Endothelial cell of umbilical vein (primary cell): Measurements from ENCODE around the gene ADAMTS17. TPM values are rescaled to one million over a fixed set of nuclear protein-coding genes. Genes with fewer than 3 reads are reported as not detected.

Experiments used
- BruUV-seq: library from RNA; stranded (reverse); fragments of 400-500 nt; replicated peaks from 2 replicates; lab custom pipeline; 2021; lab: Mats Ljungman, UMichigan
- CTCF ChIA-PET: fragments of 300-600, 350-600 bp; sonication (Branson Sonifier 250); formaldehyde crosslinking; loops from one replicate; lab custom pipeline; 2021; ENCODE audit warnings: antibody characterized with exemption, inconsistent platforms; lab: Charles Lee
- POLR2A ChIA-PET: fragments of 300-600, 350-600 bp; sonication (Branson Sonifier 250); formaldehyde crosslinking; loops from one replicate; lab custom pipeline; 2021; ENCODE audit warnings: antibody characterized with exemption, inconsistent platforms; lab: Charles Lee
- DNase-seq: peaks from one replicate; pipeline ENCODE4 v3.0.0-alpha.2; 2011; ENCODE audit warnings: low read depth, low spot score
- FAIRE-seq: peaks from 2 replicates; lab custom pipeline; 2011; peaks lifted over from hg19 to GRCh38; lab: Jason Lieb, UNC
- H2AFZ ChIP-seq: 2 replicates; pipeline ENCODE4 v1.6.0; 2012; ENCODE audit warnings: low read depth, low read length, control low read depth, inconsistent platforms
- H3K27ac ChIP-seq: 2 replicates; pipeline ENCODE4 v1.5.1; 2011; ENCODE audit warnings: low read depth, mild to moderate bottlenecking, control low read depth, low read length, moderate library complexity; ENCODE audit not compliant: insufficient read depth
- H3K27me3 ChIP-seq, 2 experiments: 2 replicates each; pipeline versions ENCODE4 v1.6.0 to v1.6.1; 2011; ENCODE audit warnings: low read length in 2 of 2, mixed read lengths in 1 of 2; ENCODE audit not compliant: control insufficient read depth in 2 of 2, insufficient read depth in 2 of 2
- H3K36me3 ChIP-seq, 2 experiments: 2 replicates in 1 of 2; 3 replicates in 1 of 2; pipeline ENCODE4 v1.5.1; 2011; ENCODE audit warnings: low read length in 2 of 2, mild to moderate bottlenecking in 1 of 2, moderate library complexity in 1 of 2; ENCODE audit not compliant: control insufficient read depth in 2 of 2, insufficient read depth in 2 of 2; ENCODE audit errors: extremely low read depth in 1 of 2
- H3K4me1 ChIP-seq: 3 replicates; pipeline ENCODE4 v1.5.1; 2011; ENCODE audit warnings: mild to moderate bottlenecking, low read length; ENCODE audit not compliant: control insufficient read depth, insufficient read depth; ENCODE audit errors: extremely low read depth
- H3K4me2 ChIP-seq: 2 replicates; pipeline ENCODE4 v1.6.1; 2011; ENCODE audit warnings: low read length, control low read depth, mixed read lengths; ENCODE audit not compliant: insufficient read depth
- H3K4me3 ChIP-seq, 3 experiments: fragments of 200-600 bp in 1 of 3; sonication (generic), shearing (Covaris generic) in 1 of 3; replicated peaks in 1 of 3; 2 replicates each; pipeline ENCODE4 v1.5.1; 2011 to 2016; ENCODE audit warnings: control low read depth in 3 of 3, low read length in 3 of 3, mild to moderate bottlenecking in 2 of 3, inconsistent platforms in 1 of 3, low read depth in 1 of 3, moderate library complexity in 1 of 3; ENCODE audit not compliant: insufficient read depth in 1 of 3
- H3K79me2 ChIP-seq: 2 replicates; pipeline ENCODE4 v1.6.0; 2012; ENCODE audit warnings: low read length, inconsistent platforms; ENCODE audit not compliant: control insufficient read depth, insufficient read depth
- H3K9ac ChIP-seq: replicated peaks from 2 replicates; pipeline ENCODE3; 2011; ENCODE audit warnings: low read length, control low read depth; ENCODE audit not compliant: insufficient read depth; ENCODE audit errors: extremely low read depth
- H3K9me1 ChIP-seq: replicated peaks from 3 replicates; pipeline ENCODE4 v1.6.0; 2011; ENCODE audit warnings: mild to moderate bottlenecking, low read length; ENCODE audit not compliant: control insufficient read depth, insufficient read depth; ENCODE audit errors: extremely low read depth
- H3K9me3 ChIP-seq: replicated peaks from 2 replicates; pipeline ENCODE4 v1.5.1; 2012; ENCODE audit warnings: low read length, inconsistent platforms; ENCODE audit not compliant: control insufficient read depth, insufficient read depth
- H4K20me1 ChIP-seq: replicated peaks from 2 replicates; pipeline ENCODE3; 2011; ENCODE audit warnings: mild to moderate bottlenecking, low read length; ENCODE audit not compliant: control insufficient read depth, insufficient read depth; ENCODE audit errors: extremely low read depth
- CTCF ChIP-seq, 2 donors: IDR thresholded peaks; 1 replicate in 1 of 2; 2 replicates in 1 of 2; pipeline ENCODE4 v1.5.1; 2011; ENCODE audit warnings: low read length in 2 of 2, mild to moderate bottlenecking in 2 of 2, moderate library complexity in 2 of 2, control low read depth in 1 of 2, inconsistent platforms in 1 of 2, low read depth in 1 of 2; ENCODE audit not compliant: insufficient read depth in 1 of 2; ENCODE audit errors: extremely low read depth in 1 of 2
- EZH2 ChIP-seq: IDR thresholded peaks from 2 replicates; pipeline ENCODE4 v1.6.1; 2012; ENCODE audit warnings: borderline replicate concordance, low read depth, mild to moderate bottlenecking, moderate library complexity, low read length, inconsistent platforms; ENCODE audit not compliant: severe bottlenecking
- FOS ChIP-seq: IDR thresholded peaks from 2 replicates; pipeline ENCODE4 v1.6.1; 2011; ENCODE audit warnings: mild to moderate bottlenecking, low read length, moderate library complexity, borderline replicate concordance; ENCODE audit not compliant: insufficient read depth
- GATA2 ChIP-seq: IDR thresholded peaks from 2 replicates; pipeline ENCODE4 v1.7.0; 2011; ENCODE audit warnings: low read depth, mild to moderate bottlenecking, moderate library complexity, mixed read lengths, low read length; ENCODE audit not compliant: insufficient read length, insufficient read depth
- JUN ChIP-seq: IDR thresholded peaks from 2 replicates; pipeline ENCODE4 v1.6.1; 2011; ENCODE audit warnings: borderline replicate concordance, low read depth; ENCODE audit not compliant: insufficient read length, insufficient read depth
- MAX ChIP-seq: IDR thresholded peaks from 2 replicates; pipeline ENCODE4 v1.6.1; 2011; ENCODE audit not compliant: insufficient read depth, insufficient read length
- MYC ChIP-seq: IDR thresholded peaks from one replicate; pipeline ENCODE4 v1.6.1; 2011; ENCODE audit warnings: mild to moderate bottlenecking, low read depth, low read length
- POLR2A ChIP-seq: IDR thresholded peaks from 2 replicates; pipeline ENCODE4 v1.6.1; 2012; ENCODE audit warnings: low read depth, mild to moderate bottlenecking, control low read depth, low read length
- POLR2AphosphoS5 ChIP-seq: IDR thresholded peaks from 2 replicates; pipeline ENCODE4 v1.6.1; 2012; ENCODE audit warnings: low read depth, mild to moderate bottlenecking, control low read depth, low read length, moderate library complexity; ENCODE audit not compliant: insufficient read depth
- dilution Hi-C: fragments of 300-500 bp; cut with MboI; formaldehyde crosslinking; loops from one replicate; pipeline ENCODE4 v1.15.0; 2019; ENCODE audit warnings: low sequenced_read_pairs; ENCODE audit not compliant: extremely low pct_ligation_motif_present
- intact Hi-C: fragments of 100-400 bp; cut with micrococcal nuclease; formaldehyde crosslinking; loops from one replicate; pipeline ENCODE4 v1.10.0; 2022
- polyA plus RNA-seq, 4 experiments: library from polyadenylated mRNA; depleted of rRNA in 3 of 4; stranded (reverse) in 3 of 4; unstranded in 1 of 4; fragments of >200 nt; gene quantifications; 2 replicates each; pipeline versions ENCODE4 v1.2.1 to v1.2.3, GENCODE V29; 2011 to 2012; ENCODE audit warnings: missing spikeins in 1 of 4
- total RNA-seq: library from RNA; stranded (reverse); gene quantifications from 2 replicates; pipeline ENCODE4 v1.2.3, GENCODE V29; 2021

The ADAMTS17 gene
- total and polyA plus RNA-seq, 2 donors (not counting 3 experiments of a cell fraction or from before 2014, with no cell fraction given): 0.12 TPM; not detected in 1

- Histone ChIP-seq H3K36me3 (no peaks in the 10 kb centered on the region), H3K79me2 (no peaks in the 10 kb centered on the region), H3K27me3 (no peaks in the 10 kb centered on the region), H3K27ac (no peak overlapping the region), H4K20me1 (no peaks in the 10 kb centered on the region), H2AFZ (no peak overlapping the region), H3K9me1 (no peaks in the 10 kb centered on the region), H3K9me3 (no peaks in the 10 kb centered on the region), H3K4me1 (no peaks in the 10 kb centered on the region), H3K4me3 (no peak overlapping the region), H3K9ac (no peak overlapping the region), H3K4me2 (no peak overlapping the region)
- dilution Hi-C loops (no loop called here), intact Hi-C loops (no loop called here)
- TF ChIP-seq MYC (no peak), POLR2AphosphoS5 (no peak), JUN (no peak), FOS (no peak), POLR2A (no peak), MAX (no peak), EZH2 (no peak), GATA2 (no peak), CTCF (IDR thresholded peaks at IDR 0.05; ENCODE audit: extremely low read depth in 1 of 2, insufficient read depth in 1 of 2, low read depth in 1 of 2, low read length in 2 of 2) (no peak)
- CTCF ChIA-PET: no interaction called here
- POLR2A ChIA-PET: no interaction called here
- FAIRE-seq: no peak
- DNase-seq: no peak
- BruUV-seq: no TSS peak
These were observed 372.4 kb downstream of the ADAMTS17 start for GRCh38 chr15:99969261-99969920.
